Neuronal stem cell (in vitro differentiated cells): ENCODE measurements around the gene HSPA12B. TPM values are rescaled to one million over a fixed set of nuclear protein-coding genes. Genes with fewer than 3 reads are reported as not detected.

Experiments
- DNase-seq: peaks from one replicate; pipeline ENCODE4 v3.0.0-alpha.2; 2013; ENCODE audit warnings: low spot score
- H2AFZ ChIP-seq: one replicate; pipeline ENCODE4 v1.6.1; 2013; ENCODE audit warnings: mild to moderate bottlenecking, low read length, inconsistent platforms
- H2AK5ac ChIP-seq: 2 replicates; pipeline ENCODE4 v1.6.1; 2013; ENCODE audit warnings: low read depth, mild to moderate bottlenecking, inconsistent platforms, low read length, moderate library complexity, mixed read lengths
- H2BK120ac ChIP-seq: 2 replicates; pipeline ENCODE4 v1.6.1; 2013; ENCODE audit warnings: low read depth, mild to moderate bottlenecking, inconsistent platforms, low read length, moderate library complexity, mixed read lengths
- H2BK12ac ChIP-seq: one replicate; pipeline ENCODE4 v1.6.1; 2013; ENCODE audit warnings: low read length, inconsistent platforms
- H2BK15ac ChIP-seq: 2 replicates; pipeline ENCODE4 v1.6.1; 2013; ENCODE audit warnings: mild to moderate bottlenecking, low read length, inconsistent platforms, mixed read lengths
- H2BK5ac ChIP-seq: one replicate; pipeline ENCODE4 v1.6.1; 2013; ENCODE audit warnings: inconsistent platforms, mild to moderate bottlenecking, low read length, moderate library complexity
- H3K14ac ChIP-seq: one replicate; pipeline ENCODE4 v1.6.1; 2013; ENCODE audit warnings: low read length, inconsistent platforms
- H3K18ac ChIP-seq: 2 replicates; pipeline ENCODE4 v1.6.1; 2013; ENCODE audit warnings: low read length, inconsistent platforms
- H3K23ac ChIP-seq: 2 replicates; pipeline ENCODE4 v1.6.1; 2013; ENCODE audit warnings: low read depth, mild to moderate bottlenecking, mixed read lengths, low read length, inconsistent platforms; ENCODE audit not compliant: poor library complexity
- H3K27ac ChIP-seq: replicated peaks from 3 replicates; pipeline ENCODE4 v1.5.1; 2013; ENCODE audit warnings: low read length, inconsistent platforms
- H3K27me3 ChIP-seq, 3 experiments: 2 replicates each; pipeline ENCODE4 v1.6.1; 2013; ENCODE audit warnings: low read length in 3 of 3, mild to moderate bottlenecking in 2 of 3, inconsistent platforms in 1 of 3, low read depth in 1 of 3, mixed read lengths in 1 of 3, moderate library complexity in 1 of 3; ENCODE audit not compliant: control insufficient read depth in 3 of 3, insufficient read depth in 3 of 3
- H3K36me3 ChIP-seq, 2 donors: replicated peaks in 1 of 2; 2 replicates each; pipeline ENCODE4 v1.6.1; 2013; ENCODE audit warnings: low read length in 2 of 2; ENCODE audit not compliant: control insufficient read depth in 2 of 2, insufficient read depth in 2 of 2
- H3K4ac ChIP-seq: 2 replicates; pipeline ENCODE4 v1.6.1; 2013; ENCODE audit warnings: inconsistent platforms, mild to moderate bottlenecking, low read length, moderate library complexity
- H3K4me1 ChIP-seq, 2 donors: 1 replicate in 1 of 2; 2 replicates in 1 of 2; pipeline ENCODE4 v1.6.1; 2013; ENCODE audit warnings: low read length in 2 of 2, low read depth in 1 of 2; ENCODE audit not compliant: control insufficient read depth in 2 of 2, insufficient read depth in 1 of 2
- H3K4me2 ChIP-seq: one replicate; pipeline ENCODE4 v1.6.1; 2013; ENCODE audit warnings: mild to moderate bottlenecking, low read length, inconsistent platforms; ENCODE audit not compliant: insufficient read depth, poor library complexity, severe bottlenecking
- H3K4me3 ChIP-seq, 2 donors: 2 replicates each; pipeline ENCODE4 v1.5.1; 2013; ENCODE audit warnings: low read length in 2 of 2, mild to moderate bottlenecking in 2 of 2, inconsistent platforms in 1 of 2, moderate library complexity in 1 of 2
- H3K79me1 ChIP-seq: one replicate; pipeline ENCODE4 v1.6.1; 2013; ENCODE audit warnings: low read depth, mild to moderate bottlenecking, inconsistent platforms, low read length, moderate library complexity
- H3K9ac ChIP-seq: one replicate; pipeline ENCODE4 v1.6.1; 2013; ENCODE audit warnings: mild to moderate bottlenecking, low read depth, low read length, inconsistent platforms; ENCODE audit not compliant: poor library complexity
- H3K9me3 ChIP-seq, 2 donors: replicated peaks in 1 of 2; 2 replicates each; pipeline versions ENCODE3 to v1.6.1; 2013; ENCODE audit warnings: low read length in 2 of 2, mild to moderate bottlenecking in 2 of 2, inconsistent platforms in 1 of 2, low read depth in 1 of 2, mixed read lengths in 1 of 2, moderate library complexity in 1 of 2; ENCODE audit not compliant: control insufficient read depth in 2 of 2, insufficient read depth in 1 of 2
- H4K8ac ChIP-seq: one replicate; pipeline ENCODE4 v1.6.1; 2013; ENCODE audit warnings: low read depth, mild to moderate bottlenecking, inconsistent platforms, low read length, moderate library complexity
- H4K91ac ChIP-seq: one replicate; pipeline ENCODE4 v1.6.1; 2013; ENCODE audit warnings: low read length, low read depth, mild to moderate bottlenecking, inconsistent platforms; ENCODE audit not compliant: poor library complexity
- WGBS, 2 donors: extraction: QIAGEN DNeasy Blood & Tissue Kit; methylation state at CpG; one replicate each; pipeline ENCODE4 v1.1.7; 2013; ENCODE audit warnings: missing lambda C conversion rate in 2 of 2, mixed read lengths in 1 of 2; ENCODE audit not compliant: insufficient read length in 2 of 2, insufficient replicate concordance in 1 of 2; ENCODE audit errors: extremely low coverage in 2 of 2; 5-methylcytosine and 5-hydroxymethylcytosine counted together
- polyA plus RNA-seq, 2 experiments: library from polyadenylated mRNA; stranded (reverse); fragments of 200-250 nt; gene quantifications; one replicate each; pipeline ENCODE4 v1.2.3, GENCODE V29; 2013

The HSPA12B gene, protein sequence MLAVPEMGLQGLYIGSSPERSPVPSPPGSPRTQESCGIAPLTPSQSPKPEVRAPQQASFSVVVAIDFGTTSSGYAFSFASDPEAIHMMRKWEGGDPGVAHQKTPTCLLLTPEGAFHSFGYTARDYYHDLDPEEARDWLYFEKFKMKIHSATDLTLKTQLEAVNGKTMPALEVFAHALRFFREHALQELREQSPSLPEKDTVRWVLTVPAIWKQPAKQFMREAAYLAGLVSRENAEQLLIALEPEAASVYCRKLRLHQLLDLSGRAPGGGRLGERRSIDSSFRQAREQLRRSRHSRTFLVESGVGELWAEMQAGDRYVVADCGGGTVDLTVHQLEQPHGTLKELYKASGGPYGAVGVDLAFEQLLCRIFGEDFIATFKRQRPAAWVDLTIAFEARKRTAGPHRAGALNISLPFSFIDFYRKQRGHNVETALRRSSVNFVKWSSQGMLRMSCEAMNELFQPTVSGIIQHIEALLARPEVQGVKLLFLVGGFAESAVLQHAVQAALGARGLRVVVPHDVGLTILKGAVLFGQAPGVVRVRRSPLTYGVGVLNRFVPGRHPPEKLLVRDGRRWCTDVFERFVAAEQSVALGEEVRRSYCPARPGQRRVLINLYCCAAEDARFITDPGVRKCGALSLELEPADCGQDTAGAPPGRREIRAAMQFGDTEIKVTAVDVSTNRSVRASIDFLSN
- 0.39 TPM for polyA plus RNA-seq (2013, experiment 1 of 2)
- 0.47 TPM for polyA plus RNA-seq (2013, experiment 2 of 2)

DNA sequence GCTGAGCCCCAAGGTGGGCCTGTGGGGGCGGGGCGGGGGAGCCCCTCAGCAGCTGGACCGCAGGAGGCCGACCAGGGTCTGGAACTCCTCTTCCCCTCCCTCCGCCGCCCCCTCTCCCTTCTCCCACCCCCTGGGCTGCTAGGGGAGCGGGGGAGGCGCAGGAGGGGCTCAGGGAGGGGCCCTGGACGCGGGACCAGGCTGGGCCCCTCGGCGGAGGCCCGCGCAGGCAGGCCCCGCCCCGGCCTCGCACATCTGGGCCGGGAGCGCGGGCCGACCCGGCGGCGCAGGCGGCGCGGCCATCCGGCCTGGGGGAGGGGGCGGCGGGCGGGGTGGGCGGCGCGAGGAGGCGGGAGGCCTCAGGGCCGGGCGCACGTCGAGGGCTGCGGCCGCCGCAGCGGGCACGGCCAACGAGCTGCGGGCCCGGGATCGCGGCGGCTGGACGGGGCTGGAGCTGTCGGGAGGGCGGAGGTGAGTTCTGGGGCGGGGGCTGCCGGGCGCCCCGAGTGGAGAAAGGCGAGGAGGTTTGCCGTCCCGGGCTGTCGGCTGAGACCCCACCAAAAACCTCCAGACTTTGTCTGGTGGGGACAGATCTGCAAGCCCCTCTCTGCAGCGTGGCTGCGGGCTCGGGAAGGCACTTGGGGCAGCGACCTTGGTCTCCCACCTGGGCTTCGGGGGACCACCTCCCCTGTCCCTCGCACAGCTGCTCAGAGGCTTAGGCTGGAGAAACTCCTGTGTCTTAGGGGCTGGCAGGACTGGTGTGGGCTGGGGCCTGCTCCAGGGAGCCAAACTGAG lies at the start of gene HSPA12B:
Gene HSPA12B (plus strand): TSS at position 359 of the 792 bp plus-strand sequence. CDS start 5,990 bp downstream, outside the sequence.
- Histone ChIP-seq H3K9ac (peak within 1 kb of the TSS; percentile 16), H3K36me3 (no peaks in the 10 kb centered on the region), H3K79me1 (no peaks in the 10 kb centered on the region), H3K27ac (no peak within 1 kb of the TSS), H3K27me3 (peaks cover 0 to 44% (median 12%) of the 10 kb centered on the region in 3 experiments), H3K9me3 (no peaks in the 10 kb centered on the region), H2BK120ac (peak within 1 kb of the TSS; percentile 5), H3K4me1 (peaks cover 4 to 8% of the 10 kb centered on the region in 2 donors), H3K4me2 (peak within 1 kb of the TSS; percentile 56), H4K8ac (peak within 1 kb of the TSS; percentile 95), H2BK5ac (no peak within 1 kb of the TSS), H2BK12ac (peak within 1 kb of the TSS; percentile 78), H3K4ac (no peak within 1 kb of the TSS), H2AFZ (peak within 1 kb of the TSS; percentile 47), H2BK15ac (peak within 1 kb of the TSS; percentile 93), H3K18ac (peak within 1 kb of the TSS; percentile 89), H2AK5ac (peak within 1 kb of the TSS; percentile 96), H3K23ac (peak within 1 kb of the TSS; percentile 74), H3K14ac (peak within 1 kb of the TSS; percentile 1), H3K4me3 (no peak within 1 kb of the TSS), H4K91ac (peak within 1 kb of the TSS; percentile 65)
- no CpG with 5 or more reads among the region's 67 CpGs for WGBS, 2 donors
- DNase-seq, result no peak

DNA sequence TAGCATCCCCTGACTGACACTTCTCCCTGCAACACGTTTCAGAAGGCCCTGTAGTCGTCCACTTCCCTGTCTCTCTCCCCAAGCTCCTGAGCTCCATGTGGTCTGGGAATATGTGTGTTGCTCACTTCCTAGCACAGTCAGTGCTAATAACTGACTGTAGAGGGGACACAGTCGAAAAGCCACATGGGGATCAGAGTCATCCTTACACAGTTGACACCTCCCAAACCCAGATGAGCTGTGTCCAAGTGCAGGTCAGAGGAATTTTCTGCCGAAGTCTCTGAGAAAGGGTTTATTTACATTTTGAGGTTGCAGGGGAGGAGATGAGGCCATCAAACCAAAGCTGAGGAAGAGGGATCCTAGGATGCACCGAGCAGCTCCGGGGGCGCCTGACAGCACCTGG lies 47.1 kb upstream of the HSPA12B start:
- H2BK5ac ChIP-seq, result no peak overlapping the region
- no peak overlapping the region for H2BK120ac ChIP-seq
- H3K27me3 ChIP-seq, result peaks cover 0 to 76% (median 11%) of the 10 kb centered on the region in 3 experiments
- H3K4ac ChIP-seq, result no peak overlapping the region
- H2BK12ac ChIP-seq, result no peak overlapping the region
- H4K8ac ChIP-seq, result no peak overlapping the region
- no peak overlapping the region for H2AFZ ChIP-seq
- no peaks in the 10 kb centered on the region for H3K36me3 ChIP-seq
- H3K23ac ChIP-seq, result no peak overlapping the region
- H3K18ac ChIP-seq, result no peak overlapping the region
- DNase-seq, result no peak
- no peak overlapping the region for H2AK5ac ChIP-seq
- H3K79me1 ChIP-seq, result peaks cover 3% of the 10 kb centered on the region
- no peak overlapping the region for H3K4me3 ChIP-seq
- WGBS, 2 donors, result no CpG with 5 or more reads among the region's 7 CpGs
- no peak overlapping the region for H3K27ac ChIP-seq
- H3K9me3 ChIP-seq, result no peaks in the 10 kb centered on the region
- H3K4me2 ChIP-seq, result no peak overlapping the region
- H3K14ac ChIP-seq, result no peak overlapping the region
- H2BK15ac ChIP-seq, result no peak overlapping the region
- H4K91ac ChIP-seq, result no peak overlapping the region
- H3K9ac ChIP-seq, result no peak overlapping the region
- peaks cover 5 to 10% of the 10 kb centered on the region in 2 donors for H3K4me1 ChIP-seq

DNA sequence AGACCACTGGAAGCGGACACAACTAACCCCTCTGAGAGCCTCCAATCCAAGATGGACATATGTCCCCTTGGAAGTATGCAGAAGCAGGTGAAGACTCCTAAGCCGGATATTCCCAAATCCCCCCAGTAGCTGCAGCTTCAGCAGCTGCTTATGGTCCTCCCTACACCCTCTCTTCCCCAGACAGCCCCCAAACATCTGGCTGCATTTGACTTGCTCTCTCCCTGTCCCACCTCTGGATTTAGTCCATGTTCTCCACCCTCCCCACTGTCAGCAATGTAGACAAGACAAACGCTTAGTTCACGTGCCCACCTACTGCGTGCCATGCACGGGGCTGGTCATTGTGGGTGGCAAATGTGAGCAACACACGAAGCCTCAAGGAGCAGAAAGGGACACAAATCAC lies 46.1 kb upstream of the HSPA12B start:
- Histone ChIP-seq H2AK5ac (no peak overlapping the region), H2BK120ac (no peak overlapping the region), H3K23ac (no peak overlapping the region), H2BK12ac (no peak overlapping the region), H4K91ac (no peak overlapping the region), H2AFZ (peak overlapping the region; percentile 28), H3K9ac (no peak overlapping the region), H3K9me3 (no peaks in the 10 kb centered on the region), H4K8ac (no peak overlapping the region), H3K18ac (no peak overlapping the region), H3K27ac (no peak overlapping the region), H2BK5ac (no peak overlapping the region), H3K27me3 (peaks cover 0 to 67% (median 9%) of the 10 kb centered on the region in 3 experiments), H3K36me3 (no peaks in the 10 kb centered on the region), H3K4ac (no peak overlapping the region), H3K79me1 (peaks cover 3% of the 10 kb centered on the region), H3K14ac (no peak overlapping the region), H3K4me2 (no peak overlapping the region), H3K4me3 (no peak overlapping the region), H2BK15ac (no peak overlapping the region), H3K4me1 (peaks cover under 1 to 3% of the 10 kb centered on the region in 2 donors)
- WGBS, 2 donors, result no CpG with 5 or more reads among the region's 7 CpGs
- no peak for DNase-seq
